Mammary epithelial cell (primary cell): ENCODE results near the gene NPBWR2.

Experiments
- EZH2 ChIP-seq: IDR thresholded peaks from 2 replicates; pipeline ENCODE4 v1.6.1; 2012; ENCODE audit warnings: low read length, inconsistent platforms, borderline replicate concordance
- TF ChIP-seq, protein P1 (sequence below), 2 donors: IDR thresholded peaks in 1 of 2; conservative IDR thresholded peaks in 1 of 2; 2 replicates each; pipeline ENCODE4 v1.5.1; 2011 to 2012; ENCODE audit warnings: inconsistent platforms in 2 of 2, low read length in 2 of 2, mild to moderate bottlenecking in 2 of 2, control low read depth in 1 of 2, low read depth in 1 of 2; ENCODE audit not compliant: insufficient read depth in 1 of 2; ENCODE audit errors: extremely low read depth in 1 of 2

- TF ChIP-seq, protein P1, sequence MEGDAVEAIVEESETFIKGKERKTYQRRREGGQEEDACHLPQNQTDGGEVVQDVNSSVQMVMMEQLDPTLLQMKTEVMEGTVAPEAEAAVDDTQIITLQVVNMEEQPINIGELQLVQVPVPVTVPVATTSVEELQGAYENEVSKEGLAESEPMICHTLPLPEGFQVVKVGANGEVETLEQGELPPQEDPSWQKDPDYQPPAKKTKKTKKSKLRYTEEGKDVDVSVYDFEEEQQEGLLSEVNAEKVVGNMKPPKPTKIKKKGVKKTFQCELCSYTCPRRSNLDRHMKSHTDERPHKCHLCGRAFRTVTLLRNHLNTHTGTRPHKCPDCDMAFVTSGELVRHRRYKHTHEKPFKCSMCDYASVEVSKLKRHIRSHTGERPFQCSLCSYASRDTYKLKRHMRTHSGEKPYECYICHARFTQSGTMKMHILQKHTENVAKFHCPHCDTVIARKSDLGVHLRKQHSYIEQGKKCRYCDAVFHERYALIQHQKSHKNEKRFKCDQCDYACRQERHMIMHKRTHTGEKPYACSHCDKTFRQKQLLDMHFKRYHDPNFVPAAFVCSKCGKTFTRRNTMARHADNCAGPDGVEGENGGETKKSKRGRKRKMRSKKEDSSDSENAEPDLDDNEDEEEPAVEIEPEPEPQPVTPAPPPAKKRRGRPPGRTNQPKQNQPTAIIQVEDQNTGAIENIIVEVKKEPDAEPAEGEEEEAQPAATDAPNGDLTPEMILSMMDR (conservative IDR thresholded peaks at IDR 0.05 in 1 of 2, IDR thresholded peaks at IDR 0.05 in 1 of 2; ENCODE audit: extremely low read depth in 1 of 2, insufficient read depth in 1 of 2, low read depth in 1 of 2, low read length in 2 of 2), result no peak
- no peak for TF ChIP-seq EZH2
Observed at GRCh38 chr20:64116541-64117431, 9.4 kb upstream of the NPBWR2 start.
